HG03108 (cell line): ENCODE measurements around the gene STYX.

Experiments
- ATAC-seq: cut with Tn5 transposase; IDR thresholded peaks from one replicate; pipeline ENCODE4 v1.9.1; 2021; ENCODE audit warnings: moderate library complexity; ENCODE audit not compliant: unreplicated experiment

STYX gene, protein sequence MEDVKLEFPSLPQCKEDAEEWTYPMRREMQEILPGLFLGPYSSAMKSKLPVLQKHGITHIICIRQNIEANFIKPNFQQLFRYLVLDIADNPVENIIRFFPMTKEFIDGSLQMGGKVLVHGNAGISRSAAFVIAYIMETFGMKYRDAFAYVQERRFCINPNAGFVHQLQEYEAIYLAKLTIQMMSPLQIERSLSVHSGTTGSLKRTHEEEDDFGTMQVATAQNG

DNA sequence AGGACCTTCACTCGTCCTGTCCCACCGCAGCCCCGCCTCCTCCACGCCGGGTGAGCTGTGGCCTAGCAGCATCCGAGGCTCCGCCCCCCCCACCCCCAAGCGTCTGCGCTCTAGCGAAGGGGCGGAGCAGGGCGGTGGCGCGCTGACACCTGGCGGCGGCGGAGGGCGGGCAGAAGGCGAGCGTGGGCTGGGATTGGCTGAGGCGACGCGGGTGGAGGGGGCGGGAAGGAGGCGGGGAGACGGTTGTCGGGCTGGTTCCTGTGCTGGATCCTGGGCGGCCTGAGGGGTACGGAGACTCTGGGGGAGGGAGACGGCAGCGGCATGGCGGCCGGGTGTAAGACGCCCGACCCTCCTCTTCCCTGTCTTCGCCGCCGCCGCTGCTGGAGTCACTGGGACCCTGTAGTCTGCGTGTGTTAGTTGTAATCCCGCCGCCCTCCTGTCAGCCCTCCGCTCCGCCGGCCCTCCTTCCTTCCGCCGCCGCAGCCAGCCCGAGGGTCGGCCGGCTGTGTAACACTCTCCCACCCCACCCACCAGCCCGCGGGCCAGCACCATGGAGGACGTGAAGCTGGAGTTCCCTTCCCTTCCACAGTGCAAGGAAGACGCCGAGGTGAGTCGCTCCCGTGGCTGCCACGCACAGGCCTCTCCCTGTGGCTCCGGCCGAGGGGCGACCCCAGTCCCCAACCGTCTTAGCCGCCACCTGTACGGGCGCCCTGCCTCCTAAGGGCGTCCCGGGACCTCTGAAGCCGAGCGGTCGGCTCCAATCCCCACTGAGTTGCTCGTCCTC, at the start of gene STYX:
Gene STYX (plus strand): TSS at position 242 of the 784 bp plus-strand sequence. CDS start 309 bp downstream, at position 551.
- peak; percentile 96 for ATAC-seq

DNA sequence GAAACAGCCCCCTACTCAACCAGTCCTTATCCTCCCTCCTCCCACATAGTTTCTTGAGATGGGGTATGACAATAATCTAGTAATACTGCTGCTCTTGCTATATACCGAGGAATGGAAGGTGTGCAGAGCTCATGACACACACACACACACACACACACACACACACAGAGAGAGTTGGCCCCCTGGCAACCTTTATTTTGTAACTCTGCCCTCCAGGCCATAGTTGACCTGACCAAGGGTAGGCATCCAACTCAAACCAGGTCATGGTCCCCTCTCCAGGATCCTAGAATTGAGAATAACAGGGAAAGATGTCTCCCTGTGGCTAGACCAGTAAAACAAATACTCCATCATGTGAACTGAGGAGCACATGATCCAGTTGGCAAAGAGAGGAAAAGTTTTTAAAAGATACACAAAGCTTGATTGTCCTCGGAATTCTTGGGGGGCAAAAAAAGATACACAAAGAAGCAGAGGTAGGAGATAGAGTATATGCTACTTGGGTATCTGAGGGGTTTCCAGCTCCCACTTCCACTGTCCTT, 45.9 kb upstream of the STYX start:
- no peak for ATAC-seq

DNA sequence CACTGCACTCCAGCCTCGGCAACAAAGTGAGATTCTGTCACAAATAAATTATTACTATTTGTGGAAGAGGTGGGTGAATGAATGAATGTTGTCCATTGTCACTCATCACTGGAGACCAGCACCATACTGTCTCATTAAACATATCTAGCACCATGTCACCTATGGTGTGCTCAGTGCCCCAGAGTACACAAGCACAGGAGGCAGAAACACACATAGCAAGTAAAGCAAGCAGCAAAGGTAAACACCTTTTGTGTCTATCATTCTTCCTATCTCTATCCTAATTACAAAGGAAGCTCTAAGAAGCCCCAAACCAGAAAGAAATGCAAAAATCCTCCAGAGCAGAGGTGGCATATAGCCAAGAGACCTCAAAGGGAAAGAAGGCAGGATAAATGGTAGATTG, 43.8 kb upstream of the STYX start:
- ATAC-seq = no peak

DNA sequence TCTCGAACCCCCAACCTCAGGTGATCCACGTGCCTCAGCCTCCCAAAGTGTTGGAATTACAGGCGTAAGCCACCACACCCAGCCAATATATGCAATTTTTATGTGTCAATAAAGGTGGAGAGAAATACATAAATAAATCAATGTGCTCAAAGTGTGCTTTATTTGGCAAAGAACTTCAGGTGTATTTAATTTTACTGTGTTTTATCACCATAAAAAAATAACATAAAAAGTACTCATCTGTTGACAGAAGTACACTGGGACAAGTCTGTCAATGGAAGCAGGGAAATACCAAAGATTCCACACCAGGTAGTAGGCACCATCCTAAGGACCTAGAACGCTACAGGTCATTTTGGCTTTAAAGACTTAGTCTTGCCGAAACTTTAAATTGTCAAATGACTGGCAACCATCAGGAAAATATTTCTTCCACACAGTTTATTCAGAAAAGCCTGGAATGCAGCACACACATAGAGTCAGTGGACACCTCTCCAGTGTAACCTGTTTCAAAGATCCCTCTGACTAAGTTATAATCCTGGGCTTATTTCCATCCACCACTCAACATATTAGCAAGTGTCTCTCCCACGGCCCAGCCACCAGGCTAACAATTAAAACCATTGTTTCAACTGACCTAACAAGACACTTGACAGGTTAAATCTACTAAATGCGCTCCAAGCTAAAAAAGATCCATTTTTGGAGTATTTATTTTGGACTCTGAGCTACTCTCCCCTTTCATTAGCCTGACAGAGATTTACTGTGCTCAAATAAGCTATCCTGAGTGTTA, 38.8 kb upstream of the STYX start:
- no peak for ATAC-seq

DNA sequence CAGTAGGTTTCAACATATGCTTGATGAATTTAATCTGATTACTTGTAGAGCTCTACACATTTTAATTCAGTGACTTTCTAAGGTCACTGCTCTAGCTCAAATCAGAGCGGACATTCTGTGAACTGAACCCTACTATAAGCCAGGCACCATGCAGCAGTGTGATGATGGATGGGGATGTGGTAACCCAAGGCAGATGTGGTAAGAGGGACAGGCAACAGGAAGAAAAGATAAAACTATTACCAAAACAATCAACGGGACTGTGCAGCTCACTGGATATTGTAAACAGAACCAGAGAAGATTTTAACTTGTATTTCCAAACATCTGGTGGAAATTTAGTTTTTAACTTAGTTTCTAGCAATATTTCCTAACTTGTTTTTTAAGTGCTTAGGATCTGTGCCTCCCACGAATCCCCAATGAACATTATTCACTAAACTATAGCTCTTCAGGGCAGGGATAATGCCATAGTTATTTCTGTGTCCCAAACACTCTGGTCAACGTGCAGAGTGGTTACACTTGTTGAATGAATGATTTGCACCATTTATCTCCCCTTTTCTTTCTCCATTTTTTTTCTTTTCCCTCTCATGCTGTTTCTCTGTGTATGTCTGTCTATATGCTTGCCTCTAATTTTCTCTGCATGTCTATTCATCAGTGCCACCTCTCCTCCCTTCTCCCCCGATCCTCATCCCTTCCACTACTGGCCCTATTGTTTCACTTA, 37.6 kb upstream of the STYX start:
- no peak for ATAC-seq

DNA sequence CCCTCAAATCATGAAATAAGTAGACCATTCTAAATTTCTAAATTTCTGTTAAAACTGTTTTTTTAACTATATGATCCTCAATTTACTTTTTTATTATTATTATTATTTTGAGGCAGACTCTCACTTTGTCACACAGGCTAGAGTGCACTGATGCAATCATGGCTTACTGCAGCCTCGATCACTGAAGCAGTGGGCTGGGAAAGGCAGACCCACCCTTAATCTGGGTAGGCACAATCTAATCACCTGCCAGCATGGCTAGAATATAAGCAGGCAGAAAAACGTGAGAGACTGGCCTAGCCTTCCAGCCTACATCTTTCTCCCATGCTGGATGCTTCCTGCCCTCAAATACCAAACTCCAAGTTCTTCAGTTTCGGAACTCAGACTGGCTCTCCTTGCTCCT, 36.9 kb upstream of the STYX start:
- ATAC-seq = no peak

DNA sequence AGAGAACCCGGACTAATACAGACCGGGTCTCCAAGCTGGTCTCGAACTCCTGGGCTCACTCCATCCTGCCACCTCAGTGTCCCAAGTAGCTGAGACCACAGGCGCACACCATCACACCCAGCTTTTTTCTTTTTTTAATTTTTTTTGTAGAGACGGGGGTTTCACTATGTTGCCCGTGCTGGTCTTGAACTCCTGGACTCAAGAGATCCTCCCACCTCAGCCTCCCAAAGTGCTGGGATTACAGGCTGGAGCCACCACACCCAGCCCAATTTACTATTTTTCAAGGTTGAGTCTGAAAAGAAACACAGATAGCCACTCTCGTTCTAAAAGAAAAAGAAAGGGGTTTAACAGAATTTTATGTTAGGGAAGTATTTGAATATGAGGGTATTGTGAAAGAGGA, 36.4 kb upstream of the STYX start:
- ATAC-seq = no peak

DNA sequence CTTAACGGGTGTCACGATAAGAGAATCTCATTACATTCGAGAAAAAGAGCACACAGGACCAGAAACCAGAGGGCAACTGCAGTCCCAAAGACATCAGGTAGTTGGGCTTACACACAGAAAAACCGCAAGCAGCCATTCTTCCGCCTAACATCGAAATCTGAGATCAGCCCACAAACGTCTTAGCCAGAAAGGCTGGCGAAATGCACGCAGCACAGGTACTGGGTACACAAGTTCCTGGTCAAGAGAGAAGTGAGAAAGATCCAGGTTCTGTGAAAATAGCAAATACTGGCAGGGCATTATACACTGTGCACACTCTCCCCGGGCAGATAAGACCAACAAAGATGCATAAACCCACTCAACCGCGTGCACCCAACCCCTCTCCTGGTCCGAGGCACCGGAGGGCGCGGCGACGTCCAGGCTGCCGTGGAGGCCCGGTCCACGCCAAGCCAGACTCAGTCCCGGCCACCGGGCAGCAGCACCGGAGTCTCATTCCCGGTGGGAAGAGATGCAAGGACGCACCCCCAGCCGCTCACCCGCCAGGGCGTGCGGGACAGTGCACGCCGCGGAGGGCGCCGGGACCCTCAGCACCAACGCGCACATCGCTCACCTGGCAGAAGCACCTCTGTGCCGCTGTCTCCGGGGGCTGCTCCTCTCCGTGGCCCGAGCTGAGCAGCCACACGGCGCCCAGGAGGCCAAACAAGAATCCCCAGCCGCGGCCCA, 35.0 kb upstream of the STYX start:
- ATAC-seq = peak; percentile 36

DNA sequence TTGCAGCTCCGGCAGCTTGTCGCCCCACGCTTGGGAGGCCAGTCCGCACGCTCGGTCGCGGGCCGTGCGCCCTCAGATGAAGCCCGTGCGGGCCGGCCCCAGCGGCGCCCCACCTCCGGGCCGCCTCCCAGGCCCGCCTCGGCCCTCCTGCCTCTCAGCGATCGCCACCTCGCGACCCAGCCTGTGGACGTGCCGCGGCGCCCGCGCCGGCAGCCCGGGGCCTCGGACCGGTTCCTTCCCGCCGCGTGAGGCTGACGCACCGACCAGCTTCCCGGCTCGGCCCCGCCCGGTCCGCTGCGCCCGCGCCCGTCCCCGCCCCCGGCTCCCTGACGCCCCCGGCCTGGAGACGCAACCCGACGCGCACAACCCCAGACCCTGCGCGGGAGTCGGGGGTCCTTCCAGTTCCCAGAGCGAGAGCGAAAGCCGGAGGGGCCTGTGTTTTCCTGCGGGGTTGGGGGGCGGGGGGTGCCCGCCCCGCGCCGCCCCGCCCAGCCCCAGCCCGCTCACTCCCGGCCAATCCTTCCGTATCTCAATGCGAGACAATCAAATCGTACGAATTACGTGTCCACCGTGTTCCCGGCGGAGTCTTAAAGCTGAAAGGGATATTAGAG, 34.4 kb upstream of the STYX start, which contains the start of gene ERO1A:
Gene ERO1A (minus strand): TSS at position 78 of the 611 bp plus-strand sequence. CDS start 77 bp downstream, at position 1.
- ATAC-seq = peak; percentile 68

DNA sequence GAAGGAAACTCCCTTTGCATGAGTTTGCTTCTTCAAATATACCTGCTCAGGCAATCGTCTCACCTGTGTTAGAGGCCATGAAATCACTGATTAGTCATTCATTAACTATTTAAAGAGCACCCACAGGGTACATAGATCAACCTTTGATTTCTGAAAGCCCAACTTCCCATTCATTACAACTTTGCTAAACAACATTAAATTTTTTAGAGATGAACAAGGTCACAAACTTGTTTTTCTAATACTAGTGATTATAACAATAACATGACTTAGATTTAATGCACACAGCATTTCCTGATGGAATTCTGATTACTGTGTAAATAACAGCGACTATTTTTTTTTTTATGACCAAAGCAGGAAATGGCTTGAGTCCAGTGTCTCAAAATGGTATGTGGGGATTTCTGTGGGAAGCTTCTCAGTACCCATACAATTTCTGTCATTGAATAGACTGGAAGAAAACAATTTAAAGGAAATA, 29.2 kb upstream of the STYX start:
- no peak for ATAC-seq

DNA sequence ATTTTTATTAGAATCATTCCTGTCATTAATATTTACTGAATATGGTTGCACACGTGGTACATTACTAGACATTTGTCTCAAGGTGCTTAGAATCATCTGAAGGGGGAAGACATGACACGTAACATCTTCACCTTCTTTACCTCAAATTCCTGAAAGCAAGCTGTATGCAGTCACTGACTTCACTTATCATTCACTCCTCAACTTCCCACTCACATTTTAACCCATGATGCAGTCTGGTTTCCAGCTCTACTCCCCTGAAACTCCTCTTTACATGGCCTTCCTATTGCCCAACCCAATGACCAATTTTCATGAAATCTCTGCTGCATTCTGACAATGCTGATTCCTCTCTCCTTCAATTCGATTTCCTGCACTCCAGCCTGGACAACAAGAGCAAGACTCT, 28.7 kb upstream of the STYX start:
- ATAC-seq = no peak

DNA sequence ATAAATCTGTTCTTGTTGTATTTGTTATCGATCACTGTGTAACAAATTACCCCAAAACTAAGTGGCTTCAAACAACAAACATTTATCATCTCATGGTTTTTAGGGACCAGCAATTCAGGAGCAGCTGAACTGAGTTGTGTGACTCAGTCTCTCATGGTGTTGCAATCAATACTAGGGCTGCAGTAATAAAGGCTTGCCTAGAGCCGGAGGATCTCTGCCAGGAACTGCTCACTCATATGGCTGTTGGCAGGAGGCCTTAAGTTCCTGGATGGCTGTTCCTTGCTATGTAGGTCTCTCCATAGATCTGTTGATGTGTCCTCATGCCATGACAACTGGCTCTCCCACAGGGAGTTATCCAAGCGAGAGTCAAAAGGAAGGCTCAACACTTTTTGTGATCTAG, 26.7 kb upstream of the STYX start:
- no peak for ATAC-seq

DNA sequence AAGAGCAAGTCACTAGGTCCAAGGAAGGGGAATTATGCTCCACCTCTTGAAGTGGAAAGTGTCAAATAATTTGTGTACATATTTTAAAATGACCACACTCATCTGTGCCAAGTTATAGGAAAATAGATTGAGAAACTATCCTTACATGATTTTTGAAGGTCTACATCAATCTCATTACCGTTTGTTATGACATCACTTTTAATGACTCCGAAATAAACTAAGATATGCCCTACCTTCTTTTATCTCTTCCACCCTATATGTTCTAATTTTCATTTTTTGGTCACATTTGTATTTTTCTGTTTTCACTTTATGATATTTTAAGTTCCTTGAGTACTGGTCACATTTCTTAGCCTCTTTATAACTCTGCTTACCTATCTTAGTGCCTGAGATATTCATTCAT, 26.3 kb upstream of the STYX start:
- no peak for ATAC-seq

DNA sequence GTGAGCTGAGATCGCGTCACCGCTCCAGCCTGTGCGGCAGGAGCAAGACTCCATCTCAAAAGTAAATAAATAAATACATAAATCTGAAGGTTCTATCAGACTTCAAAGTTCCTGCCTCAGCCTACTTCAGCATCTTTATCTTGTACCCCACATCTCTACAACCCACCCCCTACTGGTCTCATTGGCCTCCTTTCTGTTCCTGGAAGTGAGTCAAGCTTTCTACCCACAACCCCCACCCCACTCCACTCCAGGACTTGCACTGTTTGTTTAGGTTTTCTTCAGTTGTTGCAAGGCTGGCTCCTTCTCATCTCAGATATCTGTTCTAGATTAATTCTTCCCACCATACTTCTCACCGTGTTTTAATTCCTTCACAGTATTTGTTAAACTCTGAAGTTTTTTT, 23.7 kb upstream of the STYX start:
- ATAC-seq = no peak

DNA sequence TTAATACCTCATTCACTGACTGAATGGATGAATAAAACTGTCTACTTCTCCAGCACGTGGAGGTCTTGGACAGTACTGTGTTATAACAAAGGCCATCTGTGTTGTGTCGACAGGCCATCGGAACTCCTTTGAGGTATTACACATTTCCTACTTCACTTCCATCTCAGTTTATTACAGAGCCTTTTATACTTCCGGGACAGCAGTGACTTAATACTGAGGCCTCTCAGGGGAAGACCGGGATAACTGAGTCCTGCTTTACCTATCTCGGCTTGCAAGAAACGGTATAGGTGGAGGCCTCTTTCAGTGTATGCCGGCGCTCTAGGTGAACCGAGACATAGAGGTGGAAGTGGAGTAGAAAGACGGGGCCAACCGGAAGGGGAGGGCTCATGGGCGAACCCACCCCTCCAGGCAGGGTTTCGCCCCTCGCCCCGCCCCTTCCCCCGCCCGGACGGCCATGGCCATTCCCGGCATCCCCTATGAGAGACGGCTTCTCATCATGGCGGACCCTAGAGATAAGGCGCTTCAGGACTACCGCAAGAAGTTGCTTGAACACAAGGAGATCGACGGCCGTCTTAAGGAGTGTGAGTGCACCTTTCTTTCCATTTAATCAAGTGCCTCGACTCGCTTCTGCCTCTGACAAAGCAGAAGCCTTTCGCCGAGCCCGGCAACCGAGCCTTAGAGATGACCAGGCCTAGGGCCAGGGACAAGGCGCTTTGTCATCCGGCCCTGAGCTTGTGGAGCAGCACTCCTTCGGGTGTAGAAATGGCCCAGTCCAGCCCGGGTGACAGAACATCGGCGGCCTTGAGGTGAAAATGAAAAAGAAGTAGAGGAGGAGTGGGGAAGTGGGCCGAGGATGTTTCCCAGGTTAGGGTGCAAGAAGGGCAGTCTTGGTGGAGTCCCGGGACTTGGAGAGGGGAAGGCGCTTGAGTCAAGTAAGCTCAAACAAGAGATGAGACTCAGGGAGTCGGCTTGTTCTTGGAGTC, 23.0 kb upstream of the STYX start, which contains the start of gene PSMC6:
Gene PSMC6 (plus strand): TSS at position 477 of the 983 bp plus-strand sequence. CDS start 20 bp downstream, at position 497.
- peak; percentile 96 for ATAC-seq

DNA sequence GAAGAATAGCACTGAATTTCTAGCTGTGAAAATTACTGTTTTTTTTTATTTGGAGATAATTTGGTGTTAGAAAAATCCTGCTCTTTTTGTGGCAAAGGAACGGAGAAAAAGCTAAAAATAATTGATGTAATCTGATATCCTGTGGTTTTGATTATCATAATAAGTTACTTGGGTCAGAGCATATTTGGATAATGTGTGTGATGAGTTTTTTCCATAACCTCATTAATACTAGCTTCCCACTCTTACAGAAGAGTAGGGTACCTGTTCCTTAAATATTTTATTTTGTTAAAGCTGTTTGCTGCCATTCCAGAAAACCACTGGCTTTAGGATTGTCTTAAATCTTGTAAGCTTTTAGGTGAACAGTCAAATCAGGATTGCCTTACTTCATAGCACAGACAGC, 18.3 kb upstream of the STYX start:
- no peak for ATAC-seq

DNA sequence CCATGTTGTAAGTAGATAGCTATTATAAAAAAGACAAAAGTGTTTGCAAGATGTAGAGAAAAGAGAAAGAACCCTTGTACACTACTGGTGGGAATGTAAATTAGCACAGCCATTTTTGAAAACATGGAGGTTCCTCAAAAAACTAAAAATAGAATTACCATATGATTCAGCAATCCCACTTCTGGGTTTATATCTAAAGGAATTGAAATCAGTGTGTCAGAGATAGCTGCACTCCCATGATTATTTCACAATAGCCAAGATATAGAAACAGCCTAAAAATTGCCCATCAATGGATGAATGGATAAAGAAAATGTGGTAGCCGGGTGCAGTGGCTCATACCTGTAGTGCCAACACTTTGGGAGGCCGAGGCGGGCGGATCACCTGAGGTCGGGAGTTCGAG, 13.8 kb upstream of the STYX start:
- no peak for ATAC-seq
